Iris pigment epithelial cell (primary cell): ENCODE data around the gene SELENOH.

Source experiments
- DNase-seq: peaks from one replicate; pipeline ENCODE4 v3.0.0-alpha.2; 2011; ENCODE audit warnings: low read depth

Gene SELENOH

GRCh38 chr11:57781529-57781943 lies 40.2 kb downstream of the SELENOH start:
- DNase-seq = no peak

- DNase-seq = no peak
Observed at GRCh38 chr11:57785072-57785471, 43.8 kb downstream of the SELENOH start.

- DNase-seq = no peak
Observed at GRCh38 chr11:57786436-57786835, 45.1 kb downstream of the SELENOH start.

GRCh38 chr11:57787006-57787604 lies 45.8 kb downstream of the SELENOH start:
- no peak for DNase-seq

- DNase-seq = peak; percentile 55
Observed at GRCh38 chr11:57787920-57788702, 46.8 kb downstream of the SELENOH start.

- DNase-seq = no peak
Observed at GRCh38 chr11:57788703-57789088, 47.4 kb downstream of the SELENOH start.

- DNase-seq = no peak
Observed at GRCh38 chr11:57791321-57792059, 50.2 kb downstream of the SELENOH start.

- peak; percentile 76 for DNase-seq
Observed at GRCh38 chr11:57792060-57792541, 50.8 kb downstream of the SELENOH start.

GRCh38 chr11:57792870-57793269 lies 51.6 kb downstream of the SELENOH start:
- DNase-seq = no peak
